ENCODE results near the gene ZNF768. TPM values are rescaled to one million over a fixed set of nuclear protein-coding genes. Genes with fewer than 3 reads are reported as not detected.
A peak's percentile ranks its signal among the peaks of the same experiment; 100 is the strongest.

The ZNF768 gene
- total RNA-seq, 2 experiments from 2014 or later = 8.3 to 9.2 TPM

DNA sequence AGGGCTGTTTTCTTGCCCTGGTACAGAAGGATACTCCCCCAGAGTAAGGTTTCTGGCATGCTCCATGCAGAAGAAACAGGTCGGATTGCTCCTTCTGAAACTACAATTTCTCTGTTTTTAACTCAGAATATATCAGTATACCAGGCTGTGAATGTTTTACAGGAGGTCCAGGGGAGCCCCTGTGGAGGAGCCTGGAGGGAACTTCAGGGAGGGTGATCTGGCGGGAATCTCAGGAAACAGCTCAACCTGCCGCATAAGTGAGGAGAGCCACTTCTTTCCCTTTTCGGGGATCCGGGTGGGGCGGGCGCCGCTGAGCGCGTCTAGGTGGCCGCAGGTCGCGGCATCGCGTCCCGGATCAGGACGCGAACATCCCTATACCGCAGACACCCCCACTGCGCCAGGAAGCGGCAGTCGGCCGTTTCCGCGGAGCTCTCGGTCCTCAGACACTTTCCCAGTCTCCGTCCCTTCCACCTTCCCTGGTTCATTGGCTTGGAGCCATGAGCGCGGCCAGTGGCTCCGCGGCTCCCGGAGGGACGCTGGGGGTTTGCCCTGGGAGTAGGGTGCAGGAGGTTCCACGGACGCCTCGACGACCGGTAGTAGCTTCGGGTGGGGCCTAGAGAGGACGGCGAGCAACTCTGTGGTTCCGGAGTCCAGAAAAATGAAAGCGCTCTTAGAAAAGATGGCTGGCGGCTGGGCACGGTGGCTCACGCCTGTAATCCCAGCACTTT is 34.9 kb upstream of the ZNF768 start:
- no peaks in the 10 kb centered on the region for H3K27me3 Mint-ChIP-seq
- H3K27ac Mint-ChIP-seq = peak overlapping the region; percentile 81
- intact Hi-C loops (cut with micrococcal nuclease) = no loop called here
- peaks cover 7% of the 10 kb centered on the region for H3K36me3 Mint-ChIP-seq (ENCODE audit: low read depth)
- ChIA-PET CTCF (interaction anchor here (1.2 to 2.4 kb wide), 2 partner anchors 55 to 68 kb away, joined by 3 to 6 read pairs; no protein-coding TSS in a partner anchor), POLR2A (interaction anchor here (0.6 to 2.2 kb wide), 11 partner anchors 10 to 189 kb away, joined by 3 to 19 read pairs (median 3); partner anchors contain the start of genes ZNF688 and ZNF747)
- ATAC-seq (no peak), DNase-seq (peak; percentile 27)
- peaks cover 19% of the 10 kb centered on the region for H3K4me1 Mint-ChIP-seq (ENCODE audit: low read depth)
- no peak for TF ChIP-seq CTCF (IDR thresholded peaks at IDR 0.05)
- H3K9me3 Mint-ChIP-seq = no peaks in the 10 kb centered on the region
- H3K4me3 Mint-ChIP-seq = peak overlapping the region; percentile 76

GRCh38 chr16:30559690-30560089 is 33.3 kb upstream of the ZNF768 start:
- Mint-ChIP-seq H3K4me1 (ENCODE audit: low read depth) (peaks cover 28% of the 10 kb centered on the region), H3K27me3 (no peaks in the 10 kb centered on the region), H3K36me3 (ENCODE audit: low read depth) (peaks cover 13% of the 10 kb centered on the region), H3K9me3 (no peaks in the 10 kb centered on the region), H3K4me3 (no peak overlapping the region), H3K27ac (peak overlapping the region; percentile 75)
- no peak for TF ChIP-seq CTCF (IDR thresholded peaks at IDR 0.05)
- DNase-seq (no peak), ATAC-seq (no peak)
- intact Hi-C loops (cut with micrococcal nuclease) = loop anchor here (10.0 kb wide), 1 partner anchor 465 kb away; the partner anchor contains the start of genes TBX6 and YPEL3
- ChIA-PET CTCF (interaction anchor here (4.2 kb wide), 1 partner anchor 25 kb away, joined by 18 read pairs; the partner anchor contains the start of gene ZNF747), POLR2A (interaction anchor here (3.1 to 3.4 kb wide), 2 partner anchors 8 to 12 kb away, joined by 27 read pairs; partner anchors contain the start of gene ZNF688)

DNA sequence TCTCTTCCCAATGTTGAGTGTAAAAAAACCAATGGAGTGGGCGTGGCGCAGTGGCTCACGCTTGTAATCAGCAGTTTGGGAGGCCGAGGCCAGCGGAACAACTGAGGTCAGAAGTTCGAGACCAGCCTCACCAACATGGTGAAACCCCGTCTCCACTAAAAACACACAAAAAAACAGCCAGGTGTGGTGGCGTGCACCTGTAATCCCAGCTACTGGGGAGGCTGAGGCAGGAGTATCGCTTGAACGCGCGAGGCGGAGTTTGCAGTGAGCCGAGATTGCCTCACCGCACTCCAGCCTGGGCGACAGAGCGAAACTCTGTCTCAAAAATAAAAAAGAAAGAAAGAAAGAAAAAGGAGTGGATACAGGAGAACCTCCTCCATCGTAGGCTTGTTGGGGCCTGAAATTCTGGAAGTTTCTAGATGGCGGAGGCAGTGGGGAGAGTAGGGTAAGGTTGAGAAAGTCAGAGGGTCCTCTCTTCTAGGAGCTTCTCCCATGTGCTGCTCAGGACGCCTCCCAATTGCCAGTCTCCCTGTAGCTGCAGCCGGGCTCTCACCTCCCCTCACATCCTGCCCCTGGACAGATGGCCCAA is 32.5 kb upstream of the ZNF768 start:
- intact Hi-C loops (cut with micrococcal nuclease) = loop anchor here (1.0 to 10.0 kb wide), 2 partner anchors 24 to 464 kb away; partner anchors contain the start of genes TBX6 and YPEL3
- peak overlapping the region; percentile 94 for H3K27ac Mint-ChIP-seq
- ChIA-PET POLR2A (interaction anchor here (0.6 to 3.4 kb wide), 8 partner anchors 9 to 67 kb away, joined by 3 to 42 read pairs (median 8); partner anchors contain the start of genes ZNF688, ZNF747 and ZNF785), CTCF (interaction anchor here (0.6 to 4.2 kb wide), 14 partner anchors 9 to 187 kb away, joined by 3 to 18 read pairs (median 4); partner anchors contain the start of genes DCTPP1, ZNF688, ZNF747 and ZNF785)
- no peak for TF ChIP-seq CTCF (IDR thresholded peaks at IDR 0.05)
- peak overlapping the region; percentile 88 for H3K4me3 Mint-ChIP-seq
- H3K36me3 Mint-ChIP-seq (ENCODE audit: low read depth) = peaks cover 20% of the 10 kb centered on the region
- peaks cover 34% of the 10 kb centered on the region for H3K4me1 Mint-ChIP-seq (ENCODE audit: low read depth)
- no peak for ATAC-seq
- H3K9me3 Mint-ChIP-seq = no peaks in the 10 kb centered on the region
- no peaks in the 10 kb centered on the region for H3K27me3 Mint-ChIP-seq
- DNase-seq = no peak

- intact Hi-C loops (cut with micrococcal nuclease) = loop anchor here (1.0 to 10.0 kb wide), 2 partner anchors 23 to 463 kb away; partner anchors contain the start of genes TBX6 and YPEL3
- POLR2A ChIA-PET = interaction anchor here (0.6 to 3.4 kb wide), 14 partner anchors 9 to 66 kb away, joined by 3 to 42 read pairs (median 5); partner anchors contain the start of genes ZNF688, ZNF747 and ZNF785
- H3K9me3 Mint-ChIP-seq = no peaks in the 10 kb centered on the region
- peak; percentile 96 for ATAC-seq
- peaks cover 27% of the 10 kb centered on the region for H3K36me3 Mint-ChIP-seq (ENCODE audit: low read depth)
- H3K4me3 Mint-ChIP-seq = peak within 1 kb of the TSS; percentile 88
- H3K27ac Mint-ChIP-seq = peak within 1 kb of the TSS; percentile 94
- TF ChIP-seq CTCF (IDR thresholded peaks at IDR 0.05) = no peak
- peak; percentile 99 for DNase-seq
- CTCF ChIA-PET = interaction anchor here (0.6 to 4.2 kb wide), 17 partner anchors 10 to 187 kb away, joined by 3 to 18 read pairs (median 4); partner anchors contain the start of genes DCTPP1, ZNF688, ZNF747 and ZNF785
- no peaks in the 10 kb centered on the region for H3K27me3 Mint-ChIP-seq
- peaks cover 41% of the 10 kb centered on the region for H3K4me1 Mint-ChIP-seq (ENCODE audit: low read depth)
Observed at GRCh38 chr16:30557957-30558788, 31.8 kb upstream of the ZNF768 start, which contains the start of gene ZNF764. TSS of gene ZNF764 (minus strand) at chr16:30558374. CDS start at chr16:30558182, 192 bp downstream.

Data from activated CD8-positive, alpha-beta T cell treated with anti-CD3 and anti-CD28 coated beads for 36 hours (primary cell).